ENCODE results near the gene BICC1.

DNA sequence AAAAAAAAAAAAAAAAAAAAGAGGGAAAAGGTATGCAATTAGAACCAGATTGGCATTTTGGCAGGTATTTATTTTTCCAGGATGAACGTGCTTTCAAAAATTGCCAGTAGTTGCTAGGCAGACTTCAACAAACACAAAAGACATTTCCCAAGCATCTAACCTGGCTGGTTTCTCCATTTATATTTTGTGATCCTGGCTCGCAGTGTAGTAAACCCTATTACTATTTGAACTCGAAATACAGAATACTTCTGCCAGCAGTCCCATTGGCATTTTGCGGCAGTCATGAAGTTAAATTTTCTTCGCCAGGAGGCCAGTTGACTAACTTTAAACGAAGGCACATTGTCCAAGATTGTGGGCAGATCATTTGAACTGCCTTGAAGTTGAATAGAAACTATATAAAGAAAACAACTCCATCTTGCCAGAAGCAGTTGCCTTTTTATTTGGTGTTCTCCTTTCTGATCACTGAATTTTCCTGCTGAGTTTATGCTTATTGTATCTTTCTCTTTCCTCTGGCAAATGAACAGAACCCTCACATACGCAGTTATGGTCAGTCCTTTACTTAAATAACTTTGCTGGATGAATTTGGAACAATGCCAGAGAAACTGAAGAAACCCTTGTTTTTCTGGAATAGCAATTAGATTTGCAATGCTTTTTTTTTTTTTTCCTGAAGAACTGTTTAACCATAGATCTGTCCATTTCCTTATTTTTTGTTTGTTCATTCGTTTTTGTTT lies 132.9 kb downstream of the BICC1 start:
- TF ChIP-seq ZNF274 (IDR thresholded peaks at IDR 0.05; ENCODE audit: low read depth, low read length) (no peak), CTCF (IDR thresholded peaks at IDR 0.05 in 2 of 3, conservative IDR thresholded peaks at IDR 0.05 in 1 of 3; ENCODE audit: borderline replicate concordance in 1 of 3, insufficient read depth in 1 of 3, low read depth in 2 of 3, low read length in 2 of 3) (no peak), EZH2 (IDR thresholded peaks at IDR 0.05) (no peak), ZFX (IDR thresholded peaks at IDR 0.05) (no peak)
